Endometrium (tissue), 2 donors: ENCODE measurements around the gene HADH.
"Not testable (repeated sequence)": the region's sequence is repeated elsewhere in the genome, so short reads cannot be mapped to it uniquely, and the experiment has no call there.

Experiments used
- FAIRE-seq: peaks from 2 replicates; lab custom pipeline; 2012; peaks lifted over from hg19 to GRCh38; lab: Jason Lieb, UNC
- donor health status: control.
- donor health status: control.

Gene HADH

GRCh38 chr4:107989537-107990386 lies at the start of gene HADH:
Gene HADH (plus strand): TSS chr4:107989889. CDS start chr4:107989933, 44 bp downstream.
- FAIRE-seq = no peak

GRCh38 chr4:107945809-107946208 lies 43.9 kb upstream of the HADH start:
- FAIRE-seq = no peak

GRCh38 chr4:107950746-107951540 lies 38.7 kb upstream of the HADH start:
- no peak for FAIRE-seq

GRCh38 chr4:107951551-107951950 lies 38.1 kb upstream of the HADH start:
- no peak for FAIRE-seq

- FAIRE-seq = no peak
Measured at GRCh38 chr4:107956011-107956410, 33.7 kb upstream of the HADH start.

GRCh38 chr4:107966903-107967302 lies 22.8 kb upstream of the HADH start:
- no peak for FAIRE-seq

- not testable (repeated sequence) for FAIRE-seq
Measured at GRCh38 chr4:107967519-107967918, 22.2 kb upstream of the HADH start.

- FAIRE-seq = not testable (repeated sequence)
Measured at GRCh38 chr4:107967921-107968320, 21.8 kb upstream of the HADH start.

- FAIRE-seq = no peak
Measured at GRCh38 chr4:107970063-107970798, 19.5 kb upstream of the HADH start.

- FAIRE-seq = no peak
Measured at GRCh38 chr4:107972605-107973004, 17.1 kb upstream of the HADH start.

- FAIRE-seq = no peak
Measured at GRCh38 chr4:107974523-107974922, 15.2 kb upstream of the HADH start.

GRCh38 chr4:107977482-107977881 lies 12.2 kb upstream of the HADH start:
- no peak for FAIRE-seq

- FAIRE-seq = no peak
Measured at GRCh38 chr4:107977966-107978705, 11.6 kb upstream of the HADH start.

- no peak for FAIRE-seq
Measured at GRCh38 chr4:107978716-107979451, 10.8 kb upstream of the HADH start.

- FAIRE-seq = no peak
Measured at GRCh38 chr4:107987916-107988762, 1.6 kb upstream of the HADH start.

- no peak for FAIRE-seq
Measured at GRCh38 chr4:107988763-107989035, 990 bp upstream of the HADH start.

GRCh38 chr4:107989162-107989536 lies 540 bp upstream of the HADH start:
- FAIRE-seq = no peak

- FAIRE-seq = no peak
Measured at GRCh38 chr4:107991945-107992630, 2.4 kb downstream of the HADH start.

GRCh38 chr4:107993969-107994368 lies 4.3 kb downstream of the HADH start:
- FAIRE-seq = no peak

GRCh38 chr4:107994894-107995293 lies 5.2 kb downstream of the HADH start:
- no peak for FAIRE-seq
